ENCODE results near the gene OR3A1.
"Not testable (repeated sequence)": the region's sequence is repeated elsewhere in the genome, so short reads cannot be mapped to it uniquely, and the experiment has no call there.

- not testable (repeated sequence) for TF ChIP-seq CTCF (IDR thresholded peaks at IDR 0.05; ENCODE audit: low read length); EZH2 (IDR thresholded peaks at IDR 0.05; ENCODE audit: borderline replicate concordance, low read length)
These were observed 49.1 kb downstream of the OR3A1 start for GRCh38 chr17:3249013-3249412.
